ENCODE measurements around the gene ATP2B3.
A peak's percentile ranks its signal among the peaks of the same experiment; 100 is the strongest.

ATP2B3 gene

GRCh38 chrX:153565996-153566580, 48.6 kb downstream of the ATP2B3 start:
- DNase-seq = no peak

- no peak for DNase-seq
Measured at GRCh38 chrX:153568451-153569011, 51.1 kb downstream of the ATP2B3 start.

- no peak for DNase-seq
Measured at GRCh38 chrX:153569475-153569874, 52.0 kb downstream of the ATP2B3 start.

GRCh38 chrX:153571534-153571908, 54.1 kb downstream of the ATP2B3 start:
- peak in 2 of 56 donors; percentile 1 to 18 for DNase-seq

- no peak for DNase-seq
Measured at GRCh38 chrX:153572601-153573000, 55.2 kb downstream of the ATP2B3 start.

GRCh38 chrX:153573984-153574383, 56.5 kb downstream of the ATP2B3 start:
- DNase-seq = no peak

- DNase-seq = no peak
Measured at GRCh38 chrX:153576239-153576870, 58.9 kb downstream of the ATP2B3 start.

GRCh38 chrX:153576961-153577360, 59.5 kb downstream of the ATP2B3 start:
- peak in 3 of 56 donors; percentile 8 to 21 (median 9) for DNase-seq

- no peak for DNase-seq
Measured at GRCh38 chrX:153578200-153578835, 60.9 kb downstream of the ATP2B3 start.

- DNase-seq = no peak
Measured at GRCh38 chrX:153578889-153579288, 61.4 kb downstream of the ATP2B3 start.

- no peak for DNase-seq
Measured at GRCh38 chrX:153580700-153581386, 63.4 kb downstream of the ATP2B3 start.

GRCh38 chrX:153582896-153583295, 65.5 kb downstream of the ATP2B3 start:
- peak in 3 of 56 donors; percentile 3 to 20 (median 15) for DNase-seq

- DNase-seq = no peak
Measured at GRCh38 chrX:153583433-153583832, 66.0 kb downstream of the ATP2B3 start.

GRCh38 chrX:153585827-153586226, 68.4 kb downstream of the ATP2B3 start:
- DNase-seq = no peak

GRCh38 chrX:153587342-153587741, 69.9 kb downstream of the ATP2B3 start:
- no peak for DNase-seq

GRCh38 chrX:153588021-153588781, 70.8 kb downstream of the ATP2B3 start:
- DNase-seq = no peak

- no peak for DNase-seq
Measured at GRCh38 chrX:153588782-153589446, 71.5 kb downstream of the ATP2B3 start.

- no peak for DNase-seq
Measured at GRCh38 chrX:153590961-153591956, 73.8 kb downstream of the ATP2B3 start.

GRCh38 chrX:153592091-153592833, 74.8 kb downstream of the ATP2B3 start:
- no peak for DNase-seq
